Fibroblast of lung (primary cell): Measurements from ENCODE around the gene ABCC8. TPM values are rescaled to one million over a fixed set of nuclear protein-coding genes. Genes with fewer than 3 reads are reported as not detected.

Source experiments
- DNase-seq, 2 donors: peaks; one replicate each; pipeline versions ENCODE4 v3.0.0 to v3.0.0-alpha.2; 2010; ENCODE audit warnings: low read depth in 2 of 2
- H2AFZ ChIP-seq: 2 replicates; pipeline ENCODE4 v1.5.1; 2012; ENCODE audit warnings: low read length, control low read depth, inconsistent platforms
- H3K27ac ChIP-seq: 2 replicates; pipeline ENCODE4 v1.5.1; 2011; ENCODE audit warnings: low read length, control low read depth; ENCODE audit not compliant: insufficient read depth
- H3K27me3 ChIP-seq: 2 replicates; pipeline ENCODE4 v1.5.1; 2011; ENCODE audit warnings: mild to moderate bottlenecking, low read length; ENCODE audit not compliant: control insufficient read depth, insufficient read depth
- H3K36me3 ChIP-seq: 2 replicates; pipeline ENCODE4 v1.5.1; 2011; ENCODE audit warnings: low read length; ENCODE audit not compliant: control insufficient read depth, insufficient read depth
- H3K4me1 ChIP-seq: 2 replicates; pipeline ENCODE4 v1.5.1; 2011; ENCODE audit warnings: low read length; ENCODE audit not compliant: control insufficient read depth, insufficient read depth; ENCODE audit errors: extremely low read depth
- H3K4me2 ChIP-seq: 2 replicates; pipeline ENCODE4 v1.5.1; 2011; ENCODE audit warnings: low read length, control low read depth; ENCODE audit not compliant: insufficient read depth; ENCODE audit errors: extremely low read depth
- H3K4me3 ChIP-seq, 4 experiments: fragments of 200-600 bp in 1 of 4; sonication (generic) in 1 of 4; replicated peaks in 1 of 4; 2 replicates each; pipeline ENCODE4 v1.5.1; 2011 to 2016; ENCODE audit warnings: low read length in 4 of 4, low read depth in 3 of 4, mild to moderate bottlenecking in 3 of 4, control low read depth in 2 of 4, inconsistent platforms in 1 of 4, mixed read lengths in 1 of 4; ENCODE audit not compliant: insufficient read depth in 1 of 4; ENCODE audit errors: control extremely low read depth in 1 of 4
- H3K79me2 ChIP-seq: 2 replicates; pipeline ENCODE4 v1.5.1; 2012; ENCODE audit warnings: mild to moderate bottlenecking, low read length, inconsistent platforms; ENCODE audit not compliant: control insufficient read depth, insufficient read depth
- H3K9ac ChIP-seq: 2 replicates; pipeline ENCODE4 v1.5.1; 2011; ENCODE audit warnings: mild to moderate bottlenecking, low read length, control low read depth; ENCODE audit not compliant: insufficient read depth
- H3K9me3 ChIP-seq: 2 replicates; pipeline ENCODE4 v1.5.1; 2012; ENCODE audit warnings: low read depth, low read length; ENCODE audit not compliant: control insufficient read depth, insufficient read depth
- H4K20me1 ChIP-seq: 2 replicates; pipeline ENCODE4 v1.5.1; 2011; ENCODE audit warnings: low read length; ENCODE audit not compliant: control insufficient read depth, insufficient read depth; ENCODE audit errors: extremely low read depth
- CTCF ChIP-seq, 2 donors: IDR thresholded peaks in 1 of 2; conservative IDR thresholded peaks in 1 of 2; 1 replicate in 1 of 2; 2 replicates in 1 of 2; pipeline ENCODE4 v1.5.1; 2011 to 2012; ENCODE audit warnings: low read length in 2 of 2, control low read depth in 1 of 2, inconsistent platforms in 1 of 2, low read depth in 1 of 2, mild to moderate bottlenecking in 1 of 2
- EZH2 ChIP-seq: IDR thresholded peaks from 2 replicates; pipeline ENCODE4 v1.5.1; 2012; ENCODE audit warnings: low read length, control low read depth, mild to moderate bottlenecking; ENCODE audit errors: missing control alignments
- polyA plus RNA-seq, 2 donors: library from polyadenylated mRNA; depleted of rRNA in 1 of 2; stranded (reverse) in 1 of 2; unstranded in 1 of 2; fragments of >200 nt; gene quantifications; 2 replicates each; pipeline ENCODE4 v1.2.1, GENCODE V29; 2011 to 2012; ENCODE audit warnings: missing spikeins in 1 of 2
- total RNA-seq: library from RNA; depleted of rRNA; stranded (reverse); fragments of >200 nt; gene quantifications from 2 replicates; pipeline ENCODE4 v1.2.1, GENCODE V29; 2014

ABCC8 gene
- total and polyA plus RNA-seq, 2 donors (not counting 1 experiment from before 2014, with no cell fraction given): not detected

- DNase-seq: no peak
- TF ChIP-seq CTCF (conservative IDR thresholded peaks at IDR 0.05 in 1 of 2, IDR thresholded peaks at IDR 0.05 in 1 of 2; ENCODE audit: low read depth in 1 of 2, low read length in 2 of 2) (no peak), EZH2 (no peak)
- H3K27ac ChIP-seq: no peak overlapping the region
- H4K20me1 ChIP-seq: no peaks in the 10 kb centered on the region
- no peak overlapping the region for H3K4me3 ChIP-seq
- no peak overlapping the region for H3K9ac ChIP-seq
- H3K36me3 ChIP-seq: no peaks in the 10 kb centered on the region
- H3K4me2 ChIP-seq: no peak overlapping the region
- H3K27me3 ChIP-seq: no peaks in the 10 kb centered on the region
- H3K79me2 ChIP-seq: no peaks in the 10 kb centered on the region
- H3K4me1 ChIP-seq: no peaks in the 10 kb centered on the region
- no peak overlapping the region for H2AFZ ChIP-seq
- no peaks in the 10 kb centered on the region for H3K9me3 ChIP-seq
Measured at GRCh38 chr11:17457396-17458173, 19.1 kb downstream of the ABCC8 start.

GRCh38 chr11:17452668-17453067, 24.0 kb downstream of the ABCC8 start:
- Histone ChIP-seq H3K27ac (no peak overlapping the region), H3K4me3 (no peak overlapping the region), H3K4me2 (no peak overlapping the region), H3K27me3 (no peaks in the 10 kb centered on the region), H3K36me3 (no peaks in the 10 kb centered on the region), H4K20me1 (no peaks in the 10 kb centered on the region), H3K9me3 (no peaks in the 10 kb centered on the region), H3K9ac (no peak overlapping the region), H3K79me2 (no peaks in the 10 kb centered on the region), H3K4me1 (no peaks in the 10 kb centered on the region), H2AFZ (no peak overlapping the region)
- TF ChIP-seq CTCF (conservative IDR thresholded peaks at IDR 0.05 in 1 of 2, IDR thresholded peaks at IDR 0.05 in 1 of 2; ENCODE audit: low read depth in 1 of 2, low read length in 2 of 2) (no peak), EZH2 (no peak)
- no peak for DNase-seq

GRCh38 chr11:17449158-17449557, 27.5 kb downstream of the ABCC8 start:
- no peak for DNase-seq
- Histone ChIP-seq H3K9ac (no peak overlapping the region), H3K4me1 (no peaks in the 10 kb centered on the region), H3K79me2 (no peaks in the 10 kb centered on the region), H3K27me3 (no peaks in the 10 kb centered on the region), H3K27ac (no peak overlapping the region), H3K4me3 (no peak overlapping the region), H3K4me2 (no peak overlapping the region), H2AFZ (no peak overlapping the region), H3K9me3 (no peaks in the 10 kb centered on the region), H4K20me1 (no peaks in the 10 kb centered on the region), H3K36me3 (no peaks in the 10 kb centered on the region)
- TF ChIP-seq CTCF (conservative IDR thresholded peaks at IDR 0.05 in 1 of 2, IDR thresholded peaks at IDR 0.05 in 1 of 2; ENCODE audit: low read depth in 1 of 2, low read length in 2 of 2) (no peak), EZH2 (no peak)
